Activated CD4-positive, alpha-beta T cell treated with anti-CD3 and anti-CD28 coated beads for 48 hours (primary cell): Measurements from ENCODE around the gene VIPR2.

Source experiments
- DNase-seq: peaks from one replicate; pipeline ENCODE4 v3.0.0-alpha.2; 2020

Gene VIPR2

DNA sequence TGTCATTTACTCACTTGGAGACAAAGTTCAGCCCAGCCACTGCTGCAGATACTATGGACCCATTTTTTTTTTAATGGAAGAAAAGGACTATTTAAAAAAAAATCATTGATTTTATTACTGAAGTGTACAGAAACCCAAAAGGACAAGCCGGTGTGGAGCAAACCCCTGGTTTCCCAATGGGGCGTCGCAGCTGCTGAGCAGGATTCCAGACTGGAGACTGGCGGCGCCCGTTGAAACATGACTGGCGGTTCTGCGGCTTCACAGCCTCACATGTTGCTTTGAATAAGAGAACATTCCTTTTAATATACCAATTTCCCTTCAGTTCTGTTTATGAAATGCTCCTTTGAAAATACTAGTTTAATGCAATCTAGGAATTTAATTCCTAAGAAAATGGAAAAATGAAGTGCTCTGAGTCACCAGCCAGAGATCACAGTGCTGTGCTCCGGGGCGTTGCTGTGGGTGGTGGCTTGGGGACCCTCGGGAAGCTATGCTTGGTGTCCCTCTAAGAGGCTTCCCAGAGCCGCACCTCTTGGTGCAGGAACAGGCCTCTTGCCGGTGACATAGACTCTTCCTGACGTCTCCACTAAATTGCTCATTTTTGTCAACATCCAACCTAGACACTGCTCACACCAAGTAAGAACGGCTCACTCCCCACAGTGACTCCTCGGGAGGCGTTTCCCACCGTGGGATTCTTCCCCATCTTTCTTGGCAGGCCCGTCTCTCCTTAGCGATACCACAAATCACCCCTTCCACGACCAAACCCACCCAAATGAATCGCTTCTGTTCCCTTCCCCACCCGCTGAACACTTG lies 12.0 kb upstream of the VIPR2 start:
- no peak for DNase-seq

DNA sequence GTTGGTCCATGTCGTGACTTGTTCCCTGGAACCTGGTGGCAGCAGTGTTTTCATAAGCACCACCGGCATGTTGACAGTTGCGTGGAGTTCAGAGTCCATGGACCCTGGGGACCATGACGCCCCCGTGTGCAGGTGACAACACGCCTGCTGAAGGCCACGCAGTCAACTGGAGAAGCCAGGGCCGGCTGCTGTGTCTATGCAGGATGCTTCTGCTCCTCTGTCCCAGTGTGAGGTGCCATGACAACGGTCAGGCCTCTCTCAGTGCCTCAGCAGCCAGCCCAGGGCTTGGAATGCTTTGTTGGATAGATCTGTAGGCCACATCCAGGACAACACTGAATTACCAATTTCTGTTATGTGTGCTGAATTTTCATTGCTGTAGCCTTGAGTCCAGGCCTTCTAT lies 10.7 kb upstream of the VIPR2 start:
- DNase-seq = no peak

DNA sequence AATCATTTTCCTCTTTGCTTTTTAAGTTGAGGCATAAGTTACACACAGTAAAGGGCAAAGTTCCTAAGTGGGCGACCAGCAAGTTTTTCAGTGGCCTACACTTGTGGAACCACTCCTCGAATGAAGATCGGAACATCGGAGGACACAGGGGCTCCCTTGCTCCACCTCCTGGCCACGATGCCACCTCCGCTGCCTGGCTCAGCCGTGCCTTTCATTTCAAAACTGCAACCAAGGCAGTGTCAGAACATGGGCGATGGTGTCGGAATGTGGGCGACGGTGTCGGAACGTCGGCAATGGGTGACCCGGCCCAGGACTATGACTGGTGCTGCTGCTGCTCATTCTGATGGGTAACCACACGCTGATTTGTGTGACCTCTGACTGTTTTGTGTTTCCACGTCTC lies 9.6 kb upstream of the VIPR2 start:
- no peak for DNase-seq

DNA sequence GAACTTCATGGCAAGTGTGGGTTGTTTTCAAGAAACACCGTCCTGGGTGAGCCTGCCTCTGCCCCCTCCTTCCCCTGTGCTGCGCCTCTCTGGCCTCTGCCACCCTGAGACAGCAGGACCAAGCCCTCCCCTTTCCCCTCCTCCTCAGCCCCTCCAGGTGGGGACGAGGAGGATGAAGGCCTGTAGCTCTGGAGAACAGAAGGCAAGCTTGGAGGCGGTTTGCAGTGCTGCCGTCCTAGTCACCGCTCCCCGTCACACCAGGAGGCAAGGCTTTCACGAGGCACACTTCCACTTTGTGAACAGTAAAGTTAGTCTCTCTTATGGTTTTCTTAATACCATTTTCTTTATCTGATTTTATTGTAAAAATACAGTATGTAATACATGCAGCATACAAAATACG lies 8.8 kb upstream of the VIPR2 start:
- DNase-seq = no peak

DNA sequence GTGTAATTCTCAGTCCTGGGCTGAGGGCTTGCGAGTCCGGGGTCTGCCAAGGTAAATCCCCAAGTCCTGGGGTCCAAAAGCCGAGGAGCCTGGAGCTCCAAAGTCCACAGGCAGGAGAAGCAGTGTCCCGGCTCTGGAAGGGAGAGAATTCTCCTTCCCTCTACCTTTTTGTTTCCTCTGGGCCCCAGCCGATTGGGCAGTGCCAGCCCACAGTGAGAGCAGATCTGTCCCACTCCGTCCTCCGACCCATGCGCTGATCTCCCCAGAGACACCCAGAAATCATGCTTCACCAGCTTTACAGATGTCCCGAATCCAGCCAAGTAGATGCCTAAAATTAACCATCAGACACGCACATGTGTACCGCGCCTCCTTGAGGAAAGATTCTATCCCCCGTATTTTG lies 8.1 kb upstream of the VIPR2 start:
- no peak for DNase-seq

DNA sequence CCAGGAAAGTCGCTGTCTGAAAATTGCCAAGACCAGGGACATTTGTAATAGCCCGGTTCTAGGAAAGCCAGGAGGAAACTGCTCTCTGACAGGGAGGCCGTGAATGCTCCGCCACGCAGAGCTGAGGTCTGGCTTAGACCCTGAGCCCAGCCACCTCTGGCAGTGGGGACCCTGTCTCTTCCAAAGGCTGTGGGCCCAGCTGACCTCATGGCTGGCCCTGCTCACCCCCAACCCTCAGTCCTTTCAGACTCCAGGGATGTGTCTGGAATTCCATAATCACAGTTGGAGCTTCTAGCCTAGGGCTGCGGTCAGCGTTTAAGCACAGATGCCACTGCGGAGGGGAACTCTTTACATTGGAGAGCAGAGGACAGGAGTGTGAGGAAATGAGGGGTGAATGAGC lies 6.6 kb upstream of the VIPR2 start:
- no peak for DNase-seq

DNA sequence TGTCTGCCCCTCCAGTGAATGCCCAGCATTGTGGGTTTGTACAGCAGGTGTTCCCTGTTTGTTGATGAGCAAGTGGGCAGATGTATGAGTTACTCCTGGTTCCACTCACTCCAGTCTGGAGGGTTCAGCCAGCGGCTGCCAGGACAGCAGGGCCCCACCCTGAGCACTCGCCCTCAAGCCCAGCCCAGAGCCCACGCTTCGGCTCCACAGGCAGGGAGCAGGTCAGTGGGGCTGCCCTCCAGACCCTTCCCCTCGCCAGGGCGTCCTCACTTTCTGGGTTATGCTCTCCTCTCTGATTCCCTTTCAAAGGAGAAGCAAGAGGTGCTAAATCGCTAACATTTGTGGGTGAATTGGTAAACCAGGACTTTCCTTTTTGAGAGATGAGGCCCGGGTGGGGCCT lies 4.8 kb upstream of the VIPR2 start:
- DNase-seq = no peak

DNA sequence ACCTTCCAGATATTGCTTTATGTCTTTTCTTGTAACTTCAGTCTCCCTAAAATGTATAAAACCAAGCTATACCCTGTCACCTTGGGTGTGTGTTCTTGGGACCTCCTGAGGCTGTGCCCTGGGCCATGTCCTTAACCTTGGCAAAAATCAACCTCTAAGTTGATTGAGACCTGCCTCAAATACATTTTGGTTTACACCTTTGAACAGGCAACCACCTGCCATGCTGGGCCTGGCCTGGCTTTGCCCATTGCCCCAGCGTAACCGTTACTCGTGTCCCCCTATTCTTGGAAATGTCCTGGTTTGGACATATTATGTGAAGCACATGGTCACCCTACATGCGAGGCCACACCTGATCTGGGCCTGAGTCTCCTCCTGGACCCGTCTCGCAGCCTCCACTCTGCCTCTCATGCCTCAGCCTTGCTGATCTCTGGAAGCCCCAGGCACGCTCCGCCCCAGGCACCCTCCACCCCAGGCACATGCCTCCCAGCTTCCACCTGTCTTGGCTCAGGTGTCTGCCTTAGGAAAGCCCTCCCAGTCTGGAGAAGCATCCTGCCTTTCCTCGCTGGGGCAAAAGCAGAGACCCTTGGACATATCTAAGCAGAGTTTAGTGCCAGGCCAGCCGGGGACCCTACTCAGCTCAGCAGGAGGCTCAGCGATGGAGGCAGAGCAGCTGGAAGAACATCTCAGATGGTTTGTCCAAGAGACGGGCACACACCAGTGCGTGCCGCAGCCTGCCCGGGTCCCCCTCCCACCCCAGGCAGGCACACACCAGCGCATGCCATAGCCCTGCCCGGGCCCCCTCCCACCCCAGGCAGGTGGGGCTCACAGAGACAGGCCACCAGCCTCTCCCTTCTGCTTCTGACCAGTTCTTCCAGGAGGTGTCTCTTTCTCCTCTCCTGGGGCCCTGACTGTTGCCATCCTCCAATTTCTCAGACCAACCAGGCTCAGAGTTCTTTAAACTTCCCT lies 4.0 kb upstream of the VIPR2 start:
- no peak for DNase-seq

DNA sequence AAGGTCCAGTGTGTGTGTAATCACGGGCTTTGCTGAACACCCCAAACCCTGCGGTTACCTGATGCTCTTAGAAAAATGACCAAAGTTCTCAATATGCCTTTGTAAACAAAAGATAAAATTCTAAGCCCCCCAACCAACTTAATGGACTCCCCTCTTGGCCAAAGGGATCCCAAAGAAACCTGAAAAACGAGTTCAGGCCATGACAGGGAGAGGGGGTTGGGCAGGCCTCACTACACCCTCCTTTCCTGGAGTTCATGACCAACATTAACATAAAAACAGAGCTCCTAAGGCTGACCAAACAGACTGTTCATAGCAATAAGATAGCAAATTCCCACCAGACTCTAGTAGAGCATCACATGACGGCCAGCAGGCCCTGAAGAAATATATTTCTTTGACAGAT lies 3.0 kb upstream of the VIPR2 start:
- DNase-seq = no peak

DNA sequence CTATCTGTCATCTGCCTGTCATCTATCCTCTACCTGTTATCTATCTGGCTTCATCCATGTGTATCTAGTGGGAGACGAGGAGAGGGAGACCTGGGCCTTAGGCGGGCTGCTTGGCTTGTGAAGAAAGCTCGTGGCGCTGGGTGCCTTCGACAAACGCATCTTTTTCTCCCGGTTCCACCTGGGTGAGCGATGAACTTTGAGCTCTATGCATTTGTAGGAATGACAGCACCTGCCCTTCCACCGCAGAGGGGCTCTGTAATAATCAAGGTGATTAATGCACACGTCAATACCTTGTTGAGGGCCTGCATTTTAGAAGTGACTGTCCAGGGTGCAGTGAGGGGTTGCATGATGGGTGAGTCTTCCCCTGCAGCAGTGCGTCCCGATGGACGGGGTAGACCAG lies 2.6 kb upstream of the VIPR2 start:
- DNase-seq = no peak

DNA sequence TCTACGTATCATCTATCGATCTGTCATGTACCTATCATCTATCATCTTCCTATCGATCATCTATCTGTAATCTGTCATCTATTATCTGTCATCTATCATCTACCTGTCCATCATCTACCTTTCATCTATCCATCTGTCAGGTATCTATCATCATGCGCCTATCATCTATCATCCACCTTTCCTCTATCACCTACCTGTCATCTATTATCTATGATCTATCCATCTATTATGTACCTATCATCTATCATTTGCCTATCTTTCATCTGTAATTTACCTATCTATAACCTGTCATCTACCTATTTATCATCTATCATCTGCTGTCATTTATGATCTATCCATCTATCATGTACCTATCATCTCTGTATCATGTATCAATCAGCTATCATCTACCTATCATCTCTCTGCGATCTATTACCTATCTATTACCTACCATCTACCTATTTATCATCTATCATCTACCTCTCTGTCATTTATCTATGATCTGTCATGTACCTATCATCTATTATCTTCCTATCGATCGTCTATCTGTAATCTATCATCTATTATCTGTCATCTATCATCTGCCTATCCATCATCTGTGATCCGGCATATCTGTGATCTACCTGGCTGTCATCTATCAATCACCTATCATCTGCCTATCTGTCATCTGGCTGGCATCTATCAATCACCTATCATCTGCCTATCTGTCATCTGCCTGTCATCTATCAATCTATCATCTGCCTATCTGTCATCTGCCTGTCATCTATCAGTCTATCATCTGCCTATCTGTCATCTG lies 1.6 kb upstream of the VIPR2 start:
- no peak for DNase-seq

DNA sequence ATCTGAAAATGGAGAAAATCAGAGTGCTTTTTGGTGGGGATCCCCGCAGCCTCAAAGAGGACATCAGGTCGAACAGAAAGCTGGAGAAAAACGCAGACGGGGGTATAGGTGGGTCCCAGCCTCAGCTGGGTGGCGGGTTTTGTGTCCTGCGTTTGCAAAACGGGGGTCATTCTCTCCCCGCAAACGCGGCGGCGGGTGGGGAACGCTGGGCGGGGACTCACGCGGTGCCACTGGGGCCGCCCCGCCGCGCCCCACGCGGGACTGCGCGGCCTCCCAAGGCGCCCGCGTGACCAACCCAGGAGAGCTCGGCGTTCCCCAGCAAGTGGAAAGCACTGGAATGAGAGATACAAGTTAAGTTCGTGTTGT lies 806 bp upstream of the VIPR2 start:
- DNase-seq = no peak

DNA sequence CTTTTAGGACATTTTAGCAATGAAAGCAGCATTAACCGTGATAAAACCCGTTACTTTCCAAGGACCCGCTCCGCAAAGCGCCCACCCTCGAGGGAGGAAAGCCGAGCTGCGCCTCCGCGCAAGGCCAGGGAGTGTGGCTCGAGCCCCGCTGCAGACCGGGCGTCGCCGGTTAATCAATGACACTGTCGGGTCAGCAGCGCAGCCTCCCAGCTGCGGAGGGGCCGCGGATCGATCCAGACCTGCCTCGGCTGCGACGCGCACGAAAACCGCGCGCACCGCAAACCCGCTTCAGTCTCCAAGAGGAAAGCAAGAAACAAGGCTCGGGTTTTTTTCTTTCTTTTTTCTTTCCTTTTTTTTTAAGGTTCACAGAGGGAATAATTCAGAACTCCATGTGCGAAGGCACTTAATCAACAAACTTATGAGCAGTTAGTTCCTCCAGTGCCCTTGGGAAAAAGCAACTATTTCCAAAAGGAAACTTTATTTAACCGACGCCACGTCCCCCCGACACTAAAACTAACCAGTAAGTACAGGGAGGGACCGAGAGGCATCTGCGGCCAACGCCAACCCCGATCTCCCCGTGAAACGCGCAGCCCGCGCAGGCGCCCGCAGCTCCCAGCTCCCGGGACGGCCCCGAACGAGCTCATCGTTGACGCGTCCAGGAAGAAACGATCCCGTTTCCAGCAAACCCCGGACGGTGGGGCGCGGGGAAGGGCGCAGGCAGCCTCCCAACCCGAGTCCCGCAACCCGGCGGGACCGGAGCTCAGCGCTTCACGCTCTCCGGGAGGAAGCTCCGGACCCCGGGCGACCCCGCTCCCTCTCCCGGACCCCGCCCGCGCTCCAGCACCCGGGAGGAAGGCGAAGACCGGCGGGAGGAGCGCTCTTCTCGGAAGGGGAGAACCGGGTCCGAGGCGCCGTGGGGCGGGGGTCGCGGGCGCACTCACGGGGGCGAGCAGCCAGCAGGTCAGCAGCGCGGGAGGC lies 598 bp downstream of the VIPR2 start:
- DNase-seq = peak; percentile 40

DNA sequence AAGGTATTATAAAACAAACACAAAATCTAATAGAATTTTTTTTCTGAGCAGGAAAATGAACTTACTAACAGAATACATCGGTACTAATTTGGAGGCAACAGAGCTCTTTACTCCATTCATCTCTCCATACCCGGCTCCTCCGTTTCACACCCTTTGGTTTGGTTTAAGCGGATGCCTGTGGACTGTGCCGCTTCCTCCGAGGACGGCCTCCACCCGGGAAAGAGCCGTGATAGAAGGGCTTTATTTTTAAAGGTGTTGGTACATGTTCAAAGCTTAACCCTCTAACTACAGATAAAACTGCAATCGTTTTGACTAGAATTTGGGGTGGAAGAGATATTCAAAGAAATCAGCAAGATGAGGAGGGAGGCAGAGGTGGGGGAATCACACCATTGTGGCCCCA lies 1.9 kb downstream of the VIPR2 start:
- DNase-seq = no peak

DNA sequence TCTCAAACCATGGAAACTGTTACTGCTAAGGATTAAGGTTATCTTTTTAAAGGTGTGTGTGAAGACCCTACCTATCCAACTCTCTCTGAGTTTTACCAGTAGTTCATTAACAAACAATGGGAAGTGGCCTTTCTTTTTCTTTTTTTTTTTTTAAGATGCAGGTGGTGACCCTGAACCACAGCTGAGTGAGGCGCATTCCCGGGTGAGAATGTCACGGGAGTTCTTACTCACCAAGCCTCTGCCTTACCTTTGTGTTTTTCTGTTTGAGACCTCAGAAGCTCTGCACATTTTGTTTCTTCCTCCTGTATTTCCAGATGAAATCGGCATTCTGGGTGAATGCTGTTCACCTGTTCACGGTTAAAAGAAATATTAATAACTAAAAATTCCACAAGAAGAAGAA lies 2.5 kb downstream of the VIPR2 start:
- DNase-seq = no peak

DNA sequence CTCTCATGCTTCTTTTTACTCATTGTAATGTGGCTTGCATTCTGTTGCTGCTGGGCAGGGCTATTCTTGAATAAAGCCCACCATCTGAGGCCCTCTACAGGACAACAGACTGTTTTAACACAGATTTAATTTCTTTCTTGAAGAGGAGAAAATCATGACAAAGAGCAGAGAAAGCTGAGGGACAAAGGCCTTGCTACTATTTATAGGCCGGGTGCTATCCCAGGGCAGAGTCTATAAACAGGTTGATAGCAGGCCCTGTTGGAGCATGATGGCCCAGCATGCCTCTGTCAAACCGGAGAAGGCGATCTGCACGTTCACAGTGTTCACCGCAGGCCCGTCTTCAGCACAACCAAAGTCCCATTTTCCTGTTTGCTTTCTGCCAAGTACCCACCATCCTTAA lies 3.0 kb downstream of the VIPR2 start:
- DNase-seq = no peak

DNA sequence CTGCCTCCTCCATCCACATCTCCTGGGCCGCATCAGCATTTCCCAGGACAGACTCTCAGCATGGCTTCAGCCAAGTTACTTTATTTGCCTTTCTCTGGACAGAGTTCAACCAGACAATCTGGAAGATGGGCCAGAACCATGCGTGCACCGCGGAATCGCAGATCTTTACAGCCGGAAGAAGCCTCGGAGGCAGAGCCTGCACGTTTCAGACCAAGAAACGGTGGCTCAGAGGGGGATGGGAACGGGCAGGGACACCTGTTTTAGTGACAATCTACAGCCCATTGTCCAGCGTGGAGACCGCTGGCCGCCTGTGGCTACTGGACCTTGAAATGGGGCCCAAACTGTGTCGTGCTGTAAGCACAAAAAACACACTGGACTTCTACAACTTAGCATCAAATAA lies 3.5 kb downstream of the VIPR2 start:
- no peak for DNase-seq

DNA sequence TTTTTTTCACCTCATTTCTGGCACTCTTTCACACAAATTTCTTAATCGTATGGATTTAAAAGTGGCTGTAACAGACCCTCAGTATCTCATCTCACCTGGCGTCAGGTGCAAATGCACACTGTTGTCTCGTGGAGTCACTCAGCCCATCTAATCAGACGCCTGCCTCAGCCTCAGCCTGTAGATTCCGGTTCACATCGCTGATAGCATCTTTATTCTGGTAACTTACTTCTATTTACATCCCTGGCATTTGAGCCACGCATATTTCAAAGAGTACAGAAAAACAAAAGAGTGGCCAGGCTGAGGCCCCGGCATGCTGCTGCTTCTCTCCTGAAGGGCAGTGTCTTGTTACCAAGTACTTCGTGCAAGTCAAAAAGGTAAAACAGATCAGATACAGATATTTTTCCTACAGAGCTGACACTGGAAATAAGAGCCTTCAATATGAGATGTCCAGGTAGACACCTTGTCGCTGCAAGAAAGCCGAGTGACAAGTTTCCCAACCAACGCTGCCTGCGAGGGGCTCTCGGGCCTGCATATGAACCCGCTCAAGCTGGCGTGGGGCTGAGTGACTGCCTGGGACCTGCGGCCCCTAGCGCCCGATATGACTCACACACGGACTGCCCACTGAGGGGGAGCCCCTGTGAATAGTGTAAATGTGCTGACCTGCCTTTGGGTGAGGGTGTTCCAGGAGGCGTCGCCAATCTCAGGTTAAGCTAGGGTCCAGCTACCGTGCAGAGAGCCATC lies 4.3 kb downstream of the VIPR2 start:
- DNase-seq = no peak

DNA sequence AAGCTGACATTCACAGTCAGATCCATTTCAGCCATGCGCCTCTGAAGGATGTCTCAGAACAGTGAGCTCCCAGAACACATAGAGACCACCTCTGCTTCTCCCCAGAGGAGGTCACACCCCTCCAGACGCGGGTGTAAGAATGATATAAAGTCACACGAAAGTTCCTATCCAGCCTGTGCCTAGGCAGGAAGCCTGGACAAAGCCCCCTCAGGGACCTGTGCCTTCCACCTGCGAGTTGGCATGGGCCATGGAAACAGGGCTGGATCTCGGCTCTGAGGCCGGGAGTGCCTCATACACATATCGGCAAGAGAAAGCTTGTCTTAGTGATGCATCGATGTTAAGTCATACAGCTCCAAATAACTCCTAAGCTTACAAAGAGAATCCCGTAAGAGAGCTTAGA lies 5.0 kb downstream of the VIPR2 start:
- no peak for DNase-seq

DNA sequence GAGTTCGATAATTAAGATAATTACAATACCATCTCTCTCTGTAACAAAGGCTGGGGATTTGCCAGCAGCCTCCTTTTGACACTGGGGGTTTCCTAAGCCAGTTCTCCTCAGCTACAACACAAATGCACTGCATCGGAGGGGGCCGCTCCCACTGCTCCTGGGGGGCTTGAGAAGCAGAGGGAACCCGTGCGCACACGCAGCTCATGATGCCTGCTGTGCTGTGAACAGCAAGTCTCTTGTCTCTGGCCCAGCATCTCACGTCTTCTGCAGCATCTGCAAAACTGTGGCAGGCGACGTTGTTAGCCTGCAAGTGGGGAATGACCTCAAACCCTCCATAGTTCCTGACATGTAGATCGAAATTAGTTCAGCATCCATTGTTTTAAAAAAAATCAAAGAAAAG lies 5.5 kb downstream of the VIPR2 start:
- DNase-seq = no peak

DNA sequence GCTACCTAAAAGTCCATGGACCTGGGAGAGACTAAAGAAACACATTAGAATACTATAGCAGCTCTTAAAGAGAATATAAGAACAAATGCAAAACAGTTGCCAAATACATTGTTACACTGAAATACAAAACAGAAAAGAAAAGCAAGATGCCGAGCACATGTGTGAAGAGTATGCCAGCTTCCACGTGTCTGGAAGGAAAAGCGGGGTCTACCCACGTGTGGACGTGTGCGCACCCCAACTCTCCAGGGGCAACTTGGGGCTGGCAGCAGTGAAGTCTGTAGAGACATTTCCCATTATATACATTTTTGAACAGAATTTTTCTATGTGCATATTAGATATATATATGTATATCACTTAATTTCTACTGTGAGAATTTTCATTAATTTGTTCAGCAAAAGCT lies 6.2 kb downstream of the VIPR2 start:
- DNase-seq = no peak

DNA sequence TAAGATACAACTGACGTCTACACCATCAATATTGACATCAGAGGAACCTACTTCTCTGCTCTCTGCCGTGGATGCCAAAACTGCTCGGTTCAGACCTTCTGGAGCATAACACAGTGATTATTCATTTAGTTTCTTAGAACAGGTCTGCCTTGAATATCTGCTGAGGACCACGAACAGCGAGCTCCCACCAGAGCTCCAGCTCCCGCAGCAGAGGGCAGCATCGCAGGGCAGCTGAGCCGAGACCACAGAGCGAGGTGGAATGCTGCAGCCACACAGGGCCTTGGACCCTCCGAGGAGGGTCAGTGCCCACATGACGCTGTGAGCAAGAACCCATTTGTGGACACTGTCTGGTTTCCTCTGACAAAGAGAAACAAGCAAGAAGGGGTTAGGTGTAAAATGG lies 6.8 kb downstream of the VIPR2 start:
- no peak for DNase-seq
